PC-3 (cell line): ENCODE measurements around the gene RABGAP1L. TPM values are rescaled to one million over a fixed set of nuclear protein-coding genes. Genes with fewer than 3 reads are reported as not detected.

Source experiments
- ATAC-seq: fragments of 200-7000 bp; cut with Tn5 transposase; 2 replicates; pipeline ENCODE4 v1.9.1; 2020; ENCODE audit warnings: mild to moderate bottlenecking, moderate library complexity
- BruUV-seq: library from RNA; stranded (reverse); fragments of 400-500 nt; replicated peaks from 2 replicates; lab custom pipeline; 2021; lab: Mats Ljungman, UMichigan
- CTCF ChIA-PET: fragments of 300-600 bp; sonication (Branson Sonifier 250); formaldehyde crosslinking; loops from one replicate; lab custom pipeline; 2022; ENCODE audit warnings: antibody characterized with exemption; lab: Charles Lee
- POLR2A ChIA-PET: fragments of 300-600 bp; sonication (Branson Sonifier 250); formaldehyde crosslinking; loops from one replicate; lab custom pipeline; 2022; ENCODE audit warnings: antibody characterized with exemption; ENCODE audit not compliant: unreplicated experiment; lab: Charles Lee
- DNase-seq: peaks from one replicate; pipeline ENCODE4 v3.0.0-alpha.2; 2015
- H2AFZ ChIP-seq: fragments of 300-600 bp; sonication (generic); 2 replicates; pipeline ENCODE4 v1.6.0; 2016; ENCODE audit warnings: antibody characterized with exemption, low read length
- H3F3A ChIP-seq: fragments of 300-600 bp; sonication (generic); one replicate; pipeline ENCODE4 v1.6.0; 2017; ENCODE audit warnings: antibody characterized with exemption, low read length, control low read depth, mild to moderate bottlenecking; ENCODE audit not compliant: unreplicated experiment
- H3K27ac ChIP-seq: fragments of 300-600 bp; sonication (generic); 2 replicates; pipeline ENCODE4 v1.5.1; 2016; ENCODE audit warnings: mild to moderate bottlenecking, low read length
- H3K27me3 ChIP-seq: fragments of 300-600 bp; sonication (generic); 2 replicates; pipeline ENCODE4 v1.6.1; 2016; ENCODE audit warnings: low read length, mixed read lengths
- H3K36me3 ChIP-seq: fragments of 300-600 bp; sonication (generic); 2 replicates; pipeline ENCODE4 v1.6.1; 2016; ENCODE audit warnings: low read depth, mixed run types, low read length, mixed read lengths
- H3K4me1 ChIP-seq: fragments of 300-600 bp; sonication (generic); 2 replicates; pipeline ENCODE4 v1.5.1; 2016; ENCODE audit warnings: low read length; ENCODE audit not compliant: insufficient read depth
- H3K4me2 ChIP-seq: fragments of 300-600 bp; sonication (generic); 2 replicates; pipeline ENCODE4 v1.6.0; 2016; ENCODE audit warnings: low read length
- H3K4me3 ChIP-seq: fragments of 300-600 bp; sonication (generic); 2 replicates; pipeline ENCODE4 v1.5.1; 2016; ENCODE audit warnings: mild to moderate bottlenecking, low read length, mixed read lengths
- H3K79me2 ChIP-seq: fragments of 300-600 bp; sonication (generic); 2 replicates; pipeline ENCODE4 v1.6.1; 2017; ENCODE audit warnings: low read length, mixed read lengths
- H3K9ac ChIP-seq: fragments of 300-600 bp; sonication (generic); 2 replicates; pipeline ENCODE4 v1.6.0; 2016; ENCODE audit warnings: mild to moderate bottlenecking, low read length
- H3K9me2 ChIP-seq: fragments of 300-600 bp; sonication (generic); replicated peaks from 2 replicates; pipeline ENCODE4 v1.6.1; 2016; ENCODE audit warnings: mixed run types, low read length, mixed read lengths
- H3K9me3 ChIP-seq: fragments of 300-600 bp; sonication (generic); 2 replicates; pipeline ENCODE4 v1.6.1; 2016; ENCODE audit warnings: low read length, mixed read lengths
- H4K20me1 ChIP-seq: fragments of 300-600 bp; sonication (generic); 2 replicates; pipeline ENCODE4 v1.6.1; 2016; ENCODE audit warnings: low read length, mixed read lengths
- EZH2 ChIP-seq: fragments of 300-600 bp; sonication (generic); IDR thresholded peaks from one replicate; pipeline ENCODE4 v1.6.1; 2017; ENCODE audit warnings: antibody characterized with exemption, mild to moderate bottlenecking, low read length; ENCODE audit not compliant: unreplicated experiment
- EZH2phosphoT487 ChIP-seq: fragments of 300-600 bp; sonication (generic); IDR thresholded peaks from 2 replicates; pipeline ENCODE4 v1.6.1; 2018; ENCODE audit warnings: mild to moderate bottlenecking, antibody characterized with exemption, low read length, borderline replicate concordance
- intact Hi-C: fragments of 100-400 bp; cut with micrococcal nuclease; formaldehyde crosslinking; loops from 2 replicates; pipeline ENCODE4 v1.9.0; 2023
- total RNA-seq: library from RNA; depleted of rRNA; stranded (reverse); fragments of >200 nt; gene quantifications from 2 replicates; pipeline ENCODE4 v1.2.3, GENCODE V29; 2014
- TF ChIP-seq, protein P1 (sequence below): fragments of 300-600 bp; sonication (generic); conservative IDR thresholded peaks from 2 replicates; pipeline ENCODE4 v1.5.1; 2017; ENCODE audit warnings: antibody characterized with exemption, low read depth, mild to moderate bottlenecking, low read length

RABGAP1L gene
- total RNA-seq, 1 experiment from 2014 or later = 24.4 TPM

DNA sequence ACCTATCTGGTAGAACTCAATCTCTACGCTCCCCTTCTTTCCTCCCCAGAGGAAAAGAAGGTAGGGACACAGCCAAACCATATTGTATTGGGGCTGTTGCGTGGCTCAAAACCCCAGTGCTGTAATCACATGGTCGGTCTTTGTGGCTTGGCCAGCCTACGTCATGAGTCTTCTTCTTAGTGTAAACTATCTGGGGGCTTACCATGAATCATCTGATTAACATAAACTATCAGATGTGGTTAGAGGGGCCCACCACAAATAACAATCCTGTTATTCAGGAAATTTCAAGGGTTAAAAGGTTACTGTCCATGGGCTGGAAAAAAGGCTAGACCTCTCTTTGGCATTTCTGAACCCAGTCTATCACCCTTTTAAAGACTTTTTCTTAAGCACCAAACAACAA lies 238.9 kb downstream of the RABGAP1L start:
- Histone ChIP-seq H3K9ac (no peak overlapping the region), H3K36me3 (no peaks in the 10 kb centered on the region), H3K4me2 (no peak overlapping the region), H3K4me1 (no peaks in the 10 kb centered on the region), H3K9me2 (no peaks in the 10 kb centered on the region), H2AFZ (no peak overlapping the region), H3K79me2 (no peaks in the 10 kb centered on the region), H3K27me3 (no peaks in the 10 kb centered on the region), H3K27ac (no peak overlapping the region), H3K9me3 (no peaks in the 10 kb centered on the region), H4K20me1 (no peaks in the 10 kb centered on the region), H3K4me3 (no peak overlapping the region), H3F3A (no peaks in the 10 kb centered on the region)
- no peak for DNase-seq
- intact Hi-C loops = no loop called here
- no TSS peak for BruUV-seq
- ATAC-seq = no peak
- ChIA-PET POLR2A (no interaction called here), CTCF (no interaction called here)
- no peak for TF ChIP-seq EZH2phosphoT487
- TF ChIP-seq, protein P1, sequence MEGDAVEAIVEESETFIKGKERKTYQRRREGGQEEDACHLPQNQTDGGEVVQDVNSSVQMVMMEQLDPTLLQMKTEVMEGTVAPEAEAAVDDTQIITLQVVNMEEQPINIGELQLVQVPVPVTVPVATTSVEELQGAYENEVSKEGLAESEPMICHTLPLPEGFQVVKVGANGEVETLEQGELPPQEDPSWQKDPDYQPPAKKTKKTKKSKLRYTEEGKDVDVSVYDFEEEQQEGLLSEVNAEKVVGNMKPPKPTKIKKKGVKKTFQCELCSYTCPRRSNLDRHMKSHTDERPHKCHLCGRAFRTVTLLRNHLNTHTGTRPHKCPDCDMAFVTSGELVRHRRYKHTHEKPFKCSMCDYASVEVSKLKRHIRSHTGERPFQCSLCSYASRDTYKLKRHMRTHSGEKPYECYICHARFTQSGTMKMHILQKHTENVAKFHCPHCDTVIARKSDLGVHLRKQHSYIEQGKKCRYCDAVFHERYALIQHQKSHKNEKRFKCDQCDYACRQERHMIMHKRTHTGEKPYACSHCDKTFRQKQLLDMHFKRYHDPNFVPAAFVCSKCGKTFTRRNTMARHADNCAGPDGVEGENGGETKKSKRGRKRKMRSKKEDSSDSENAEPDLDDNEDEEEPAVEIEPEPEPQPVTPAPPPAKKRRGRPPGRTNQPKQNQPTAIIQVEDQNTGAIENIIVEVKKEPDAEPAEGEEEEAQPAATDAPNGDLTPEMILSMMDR = no peak
- TF ChIP-seq EZH2 = no peak

- no peak overlapping the region for H3K4me2 ChIP-seq
- BruUV-seq = no TSS peak
- no peaks in the 10 kb centered on the region for H3K4me1 ChIP-seq
- ATAC-seq = no peak
- no peaks in the 10 kb centered on the region for H4K20me1 ChIP-seq
- no peaks in the 10 kb centered on the region for H3K9me2 ChIP-seq
- H3K27me3 ChIP-seq = no peaks in the 10 kb centered on the region
- intact Hi-C loops = no loop called here
- no peak overlapping the region for H3K9ac ChIP-seq
- H3F3A ChIP-seq = no peaks in the 10 kb centered on the region
- no peak for DNase-seq
- no peaks in the 10 kb centered on the region for H3K36me3 ChIP-seq
- POLR2A ChIA-PET = no interaction called here
- H3K79me2 ChIP-seq = no peaks in the 10 kb centered on the region
- H2AFZ ChIP-seq = no peak overlapping the region
- no peak overlapping the region for H3K4me3 ChIP-seq
- H3K27ac ChIP-seq = no peak overlapping the region
- H3K9me3 ChIP-seq = no peaks in the 10 kb centered on the region
- TF ChIP-seq, protein P1 = no peak
- TF ChIP-seq EZH2 = no peak
- CTCF ChIA-PET = no interaction called here
Observed at GRCh38 chr1:174399211-174399610, 239.9 kb downstream of the RABGAP1L start.

- Histone ChIP-seq H3K36me3 (no peaks in the 10 kb centered on the region), H4K20me1 (peaks cover 3% of the 10 kb centered on the region; the same call in 1 of the 2 replicates), H3K9me3 (no peaks in the 10 kb centered on the region), H3K9ac (no peak overlapping the region), H2AFZ (no peak overlapping the region), H3F3A (no peaks in the 10 kb centered on the region), H3K27me3 (no peaks in the 10 kb centered on the region), H3K79me2 (no peaks in the 10 kb centered on the region), H3K4me3 (no peak overlapping the region), H3K4me2 (no peak overlapping the region), H3K4me1 (peaks cover 10% of the 10 kb centered on the region), H3K27ac (no peak overlapping the region), H3K9me2 (no peaks in the 10 kb centered on the region)
- ATAC-seq (no peak), DNase-seq (no peak)
- intact Hi-C loops = no loop called here
- POLR2A ChIA-PET = no interaction called here
- TF ChIP-seq EZH2phosphoT487 = no peak
- TF ChIP-seq EZH2 = no peak
- TF ChIP-seq, protein P1 = no peak
- CTCF ChIA-PET = no interaction called here
- no TSS peak for BruUV-seq
Observed at GRCh38 chr1:174401075-174401474, 241.8 kb downstream of the RABGAP1L start.
